ENCODE results near the gene PAQR8.

Gene PAQR8

DNA sequence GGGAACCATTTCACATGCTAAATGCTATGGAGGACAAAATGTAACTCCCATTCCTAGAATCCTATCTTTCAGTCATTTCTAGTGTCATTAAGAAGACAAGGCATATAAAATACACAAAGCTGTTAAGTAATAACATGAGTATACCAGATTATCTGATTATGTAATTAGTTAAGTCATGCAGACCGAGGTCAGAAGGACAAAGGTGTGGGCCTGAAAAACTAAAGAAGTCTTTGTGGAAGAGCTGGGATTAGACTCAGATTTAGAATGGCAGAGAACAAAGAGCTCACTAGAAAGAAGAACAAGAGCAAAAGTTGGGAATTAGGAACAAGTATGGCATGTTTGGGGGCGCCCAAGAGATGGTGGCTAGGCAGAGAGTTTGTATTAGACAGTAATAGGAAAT is 95.1 kb downstream of the PAQR8 start:
- Histone ChIP-seq H3K36me3 (ENCODE audit: insufficient read depth, low read depth, low read length) (no peaks in the 10 kb centered on the region), H3K4me1 (ENCODE audit: insufficient read depth, low read length) (no peaks in the 10 kb centered on the region; the same call in none of the 2 replicates), H3K9ac (ENCODE audit: low read depth, low read length) (no peak overlapping the region), H3K4me3 (ENCODE audit: low read length) (no peak overlapping the region), H3K27me3 (ENCODE audit: insufficient read depth, low read length) (no peaks in the 10 kb centered on the region), H3K9me3 (ENCODE audit: insufficient read depth, low read depth, low read length) (no peaks in the 10 kb centered on the region), H3K27ac (ENCODE audit: low read length) (no peak overlapping the region)
